SU-DHL-6 (cell line): ENCODE data around the gene PER2.
"Not testable (repeated sequence)": the region's sequence is repeated elsewhere in the genome, so short reads cannot be mapped to it uniquely, and the experiment has no call there.

ENCODE experiments used
- H2AFZ ChIP-seq: fragments of 200-600 bp; sonication (generic); 2 replicates; pipeline ENCODE4 v1.6.1; 2014; ENCODE audit warnings: low read depth, mild to moderate bottlenecking, moderate library complexity, mixed read lengths, antibody characterized with exemption, low read length; ENCODE audit not compliant: severe bottlenecking
- H3F3A ChIP-seq: fragments of 200-600 bp; shearing (Covaris generic); 2 replicates; pipeline ENCODE4 v1.6.0; 2016; ENCODE audit warnings: antibody characterized with exemption, mild to moderate bottlenecking; ENCODE audit not compliant: insufficient read depth
- H3K27ac ChIP-seq: fragments of 200-600 bp; sonication (generic); 2 replicates; pipeline ENCODE4 v1.5.1; 2016; ENCODE audit warnings: low read depth, mild to moderate bottlenecking, low read length, moderate library complexity, mixed read lengths
- H3K27me3 ChIP-seq: fragments of 200-600 bp; sonication (generic), shearing (Covaris generic); 2 replicates; pipeline ENCODE4 v1.6.0; 2014; ENCODE audit warnings: mild to moderate bottlenecking, low read length
- H3K36me3 ChIP-seq: fragments of 200-600 bp; sonication (generic); 2 replicates; pipeline ENCODE4 v1.6.1; 2014; ENCODE audit warnings: mild to moderate bottlenecking, low read length, mixed read lengths
- H3K4me2 ChIP-seq: fragments of 300-600, 200-600 bp; shearing (Covaris generic), sonication (generic); 2 replicates; pipeline ENCODE4 v1.6.0; 2014; ENCODE audit warnings: low read length, low read depth, mild to moderate bottlenecking; ENCODE audit not compliant: poor library complexity, severe bottlenecking
- H3K4me3 ChIP-seq: fragments of 200-600 bp; sonication (generic); 2 replicates; pipeline ENCODE4 v1.5.1; 2014; ENCODE audit warnings: antibody characterized with exemption, low read length, mild to moderate bottlenecking, mixed read lengths; ENCODE audit not compliant: insufficient read depth, poor library complexity, severe bottlenecking
- H3K79me2 ChIP-seq: fragments of 200-600 bp; sonication (generic); 2 replicates; pipeline ENCODE4 v1.6.1; 2014; ENCODE audit warnings: mild to moderate bottlenecking, low read length, moderate library complexity; ENCODE audit not compliant: insufficient read depth
- H3K9ac ChIP-seq: fragments of 200-600 bp; sonication (generic); 2 replicates; pipeline ENCODE4 v1.7.0; 2014; ENCODE audit warnings: mild to moderate bottlenecking, low read length
- H3K9me2 ChIP-seq: fragments of 200-600 bp; sonication (generic); replicated peaks from 2 replicates; pipeline ENCODE4 v1.6.1; 2014; ENCODE audit warnings: low read length; ENCODE audit not compliant: insufficient read depth
- H3K9me3 ChIP-seq: fragments of 200-600 bp; sonication (generic); 2 replicates; pipeline ENCODE4 v1.6.1; 2014; ENCODE audit warnings: low read length, mixed read lengths; ENCODE audit not compliant: insufficient read depth
- H4K20me1 ChIP-seq: fragments of 200-600 bp; sonication (generic); 2 replicates; pipeline ENCODE4 v1.6.1; 2014; ENCODE audit warnings: low read depth, mild to moderate bottlenecking, antibody characterized with exemption, low read length, moderate library complexity, mixed read lengths
- EZH2phosphoT487 ChIP-seq: fragments of 200-600 bp; sonication (generic), shearing (Covaris generic); conservative IDR thresholded peaks from 2 replicates; pipeline ENCODE4 v1.6.1; 2018; ENCODE audit warnings: mild to moderate bottlenecking, antibody characterized with exemption, low read length, moderate library complexity, mixed read lengths
- TF ChIP-seq, protein P1 (sequence below): fragments of 200-600 bp; sonication (generic); IDR thresholded peaks from one replicate; pipeline ENCODE4 v1.5.1; 2017; ENCODE audit warnings: antibody characterized with exemption, mild to moderate bottlenecking, low read length, moderate library complexity; ENCODE audit not compliant: insufficient read depth, poor library complexity, severe bottlenecking

The PER2 gene

GRCh38 chr2:238314576-238314975 is 26.2 kb upstream of the PER2 start:
- Histone ChIP-seq H3K79me2 (no peaks in the 10 kb centered on the region), H3K27me3 (no peaks in the 10 kb centered on the region), H3K36me3 (no peaks in the 10 kb centered on the region), H3K4me3 (no peak overlapping the region), H3K9me2 (no peaks in the 10 kb centered on the region), H3K4me2 (no peak overlapping the region), H3K27ac (no peak overlapping the region), H3K9me3 (no peaks in the 10 kb centered on the region), H3K9ac (no peak overlapping the region), H4K20me1 (no peaks in the 10 kb centered on the region), H3F3A (no peaks in the 10 kb centered on the region), H2AFZ (no peak overlapping the region)
- TF ChIP-seq, protein P1, sequence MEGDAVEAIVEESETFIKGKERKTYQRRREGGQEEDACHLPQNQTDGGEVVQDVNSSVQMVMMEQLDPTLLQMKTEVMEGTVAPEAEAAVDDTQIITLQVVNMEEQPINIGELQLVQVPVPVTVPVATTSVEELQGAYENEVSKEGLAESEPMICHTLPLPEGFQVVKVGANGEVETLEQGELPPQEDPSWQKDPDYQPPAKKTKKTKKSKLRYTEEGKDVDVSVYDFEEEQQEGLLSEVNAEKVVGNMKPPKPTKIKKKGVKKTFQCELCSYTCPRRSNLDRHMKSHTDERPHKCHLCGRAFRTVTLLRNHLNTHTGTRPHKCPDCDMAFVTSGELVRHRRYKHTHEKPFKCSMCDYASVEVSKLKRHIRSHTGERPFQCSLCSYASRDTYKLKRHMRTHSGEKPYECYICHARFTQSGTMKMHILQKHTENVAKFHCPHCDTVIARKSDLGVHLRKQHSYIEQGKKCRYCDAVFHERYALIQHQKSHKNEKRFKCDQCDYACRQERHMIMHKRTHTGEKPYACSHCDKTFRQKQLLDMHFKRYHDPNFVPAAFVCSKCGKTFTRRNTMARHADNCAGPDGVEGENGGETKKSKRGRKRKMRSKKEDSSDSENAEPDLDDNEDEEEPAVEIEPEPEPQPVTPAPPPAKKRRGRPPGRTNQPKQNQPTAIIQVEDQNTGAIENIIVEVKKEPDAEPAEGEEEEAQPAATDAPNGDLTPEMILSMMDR: no peak
- no peak for TF ChIP-seq EZH2phosphoT487

- Histone ChIP-seq H3K9me3 (no peaks in the 10 kb centered on the region), H3K36me3 (no peaks in the 10 kb centered on the region), H3K4me3 (no peak overlapping the region), H3F3A (no peaks in the 10 kb centered on the region), H3K9ac (no peak overlapping the region), H3K27ac (no peak overlapping the region), H4K20me1 (no peaks in the 10 kb centered on the region), H3K79me2 (no peaks in the 10 kb centered on the region), H2AFZ (no peak overlapping the region), H3K4me2 (no peak overlapping the region), H3K9me2 (no peaks in the 10 kb centered on the region), H3K27me3 (no peaks in the 10 kb centered on the region)
- TF ChIP-seq, protein P1: no peak
- no peak for TF ChIP-seq EZH2phosphoT487
These were observed 25.6 kb upstream of the PER2 start for GRCh38 chr2:238313991-238314350.

DNA sequence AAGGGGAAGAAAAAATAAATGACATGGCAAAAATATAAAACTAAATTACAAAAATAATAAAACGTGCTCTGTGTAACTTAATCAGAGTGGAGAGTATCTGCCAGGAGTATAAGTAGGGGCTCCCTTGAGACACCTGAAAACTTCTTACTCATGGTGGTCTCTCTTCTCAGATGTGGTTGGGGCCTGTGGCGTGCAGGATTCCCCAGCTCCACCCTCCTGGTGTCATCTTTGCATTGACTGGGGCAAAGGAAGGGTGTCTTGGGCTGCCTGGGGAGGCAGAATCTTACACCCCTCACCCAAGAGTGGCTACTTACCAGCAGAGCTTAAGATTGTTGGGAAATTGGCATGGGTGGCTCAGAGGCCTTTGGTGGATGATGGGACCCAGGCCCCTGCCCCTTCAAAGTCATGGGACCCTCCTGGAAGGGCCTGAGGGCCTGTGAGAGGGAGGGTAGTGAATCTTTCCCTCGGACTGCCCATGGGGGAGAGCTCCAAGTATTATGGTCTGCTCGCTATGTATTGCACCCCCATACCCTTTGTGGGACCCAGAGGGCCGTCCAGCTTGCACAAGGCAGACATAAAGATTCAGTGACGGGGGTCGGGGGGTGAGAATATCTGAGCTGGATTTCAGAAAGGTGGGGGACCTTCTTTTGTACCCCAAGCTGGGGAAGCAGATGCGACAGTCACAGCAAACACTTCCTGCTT is 25.0 kb upstream of the PER2 start:
- no peak overlapping the region for H3K9ac ChIP-seq
- H3K4me3 ChIP-seq: no peak overlapping the region
- H3K27ac ChIP-seq: no peak overlapping the region
- H3K27me3 ChIP-seq: no peaks in the 10 kb centered on the region
- H3F3A ChIP-seq: no peaks in the 10 kb centered on the region
- no peaks in the 10 kb centered on the region for H3K79me2 ChIP-seq
- TF ChIP-seq, protein P1: no peak
- no peak for TF ChIP-seq EZH2phosphoT487
- no peaks in the 10 kb centered on the region for H3K9me2 ChIP-seq
- H4K20me1 ChIP-seq: no peaks in the 10 kb centered on the region
- no peaks in the 10 kb centered on the region for H3K36me3 ChIP-seq
- no peaks in the 10 kb centered on the region for H3K9me3 ChIP-seq
- H3K4me2 ChIP-seq: no peak overlapping the region
- no peak overlapping the region for H2AFZ ChIP-seq

- not testable (repeated sequence) for H4K20me1 ChIP-seq, H3K9me3 ChIP-seq, H2AFZ ChIP-seq, H3K4me2 ChIP-seq, H3K4me3 ChIP-seq, H3F3A ChIP-seq, H3K27me3 ChIP-seq, H3K79me2 ChIP-seq, H3K36me3 ChIP-seq, H3K9ac ChIP-seq, H3K9me2 ChIP-seq, H3K27ac ChIP-seq
These were observed 22.3 kb upstream of the PER2 start for GRCh38 chr2:238310721-238311120.
